C4-2B (cell line): ENCODE results near the gene TYK2.
"Not testable (repeated sequence)": the region's sequence is repeated elsewhere in the genome, so short reads cannot be mapped to it uniquely, and the experiment has no call there.

ENCODE experiments used
- H3K27ac ChIP-seq: fragments of 450-650 bp; 2 replicates; pipeline ENCODE4 v1.5.1; 2017
- ZFX ChIP-seq: fragments of 450-650 bp; IDR thresholded peaks from 2 replicates; pipeline ENCODE4 v1.6.1; 2017
- TF ChIP-seq, protein P1 (sequence below): fragments of 450-650 bp; conservative IDR thresholded peaks from 2 replicates; pipeline ENCODE4 v1.5.1; 2017; ENCODE audit warnings: mild to moderate bottlenecking

Gene TYK2

DNA sequence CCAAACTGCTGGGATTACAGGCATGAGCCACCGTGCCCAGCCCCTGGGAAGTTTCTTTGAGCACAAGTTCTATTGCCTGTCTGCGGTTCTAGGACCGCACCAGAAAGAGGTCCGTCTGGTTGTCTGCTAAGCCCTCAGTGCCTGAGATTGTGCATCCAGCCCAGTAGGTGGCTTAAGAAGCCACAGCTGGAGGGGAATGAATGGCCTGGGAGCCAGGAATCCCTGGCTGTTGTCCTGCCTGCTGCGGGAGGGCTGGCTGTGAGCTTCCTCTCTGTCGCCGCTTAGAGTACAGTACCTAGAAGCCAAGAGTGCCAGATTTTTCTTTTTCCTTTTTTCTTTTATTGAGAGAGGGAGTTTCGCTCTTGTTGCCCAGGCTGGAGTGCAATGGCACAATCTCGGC is 4.2 kb upstream of the TYK2 start:
- TF ChIP-seq, protein P1, sequence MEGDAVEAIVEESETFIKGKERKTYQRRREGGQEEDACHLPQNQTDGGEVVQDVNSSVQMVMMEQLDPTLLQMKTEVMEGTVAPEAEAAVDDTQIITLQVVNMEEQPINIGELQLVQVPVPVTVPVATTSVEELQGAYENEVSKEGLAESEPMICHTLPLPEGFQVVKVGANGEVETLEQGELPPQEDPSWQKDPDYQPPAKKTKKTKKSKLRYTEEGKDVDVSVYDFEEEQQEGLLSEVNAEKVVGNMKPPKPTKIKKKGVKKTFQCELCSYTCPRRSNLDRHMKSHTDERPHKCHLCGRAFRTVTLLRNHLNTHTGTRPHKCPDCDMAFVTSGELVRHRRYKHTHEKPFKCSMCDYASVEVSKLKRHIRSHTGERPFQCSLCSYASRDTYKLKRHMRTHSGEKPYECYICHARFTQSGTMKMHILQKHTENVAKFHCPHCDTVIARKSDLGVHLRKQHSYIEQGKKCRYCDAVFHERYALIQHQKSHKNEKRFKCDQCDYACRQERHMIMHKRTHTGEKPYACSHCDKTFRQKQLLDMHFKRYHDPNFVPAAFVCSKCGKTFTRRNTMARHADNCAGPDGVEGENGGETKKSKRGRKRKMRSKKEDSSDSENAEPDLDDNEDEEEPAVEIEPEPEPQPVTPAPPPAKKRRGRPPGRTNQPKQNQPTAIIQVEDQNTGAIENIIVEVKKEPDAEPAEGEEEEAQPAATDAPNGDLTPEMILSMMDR: no peak
- no peak for TF ChIP-seq ZFX
- H3K27ac ChIP-seq: no peak overlapping the region

GRCh38 chr19:10383223-10383499 is 2.8 kb upstream of the TYK2 start:
- H3K27ac ChIP-seq: not testable (repeated sequence)

DNA sequence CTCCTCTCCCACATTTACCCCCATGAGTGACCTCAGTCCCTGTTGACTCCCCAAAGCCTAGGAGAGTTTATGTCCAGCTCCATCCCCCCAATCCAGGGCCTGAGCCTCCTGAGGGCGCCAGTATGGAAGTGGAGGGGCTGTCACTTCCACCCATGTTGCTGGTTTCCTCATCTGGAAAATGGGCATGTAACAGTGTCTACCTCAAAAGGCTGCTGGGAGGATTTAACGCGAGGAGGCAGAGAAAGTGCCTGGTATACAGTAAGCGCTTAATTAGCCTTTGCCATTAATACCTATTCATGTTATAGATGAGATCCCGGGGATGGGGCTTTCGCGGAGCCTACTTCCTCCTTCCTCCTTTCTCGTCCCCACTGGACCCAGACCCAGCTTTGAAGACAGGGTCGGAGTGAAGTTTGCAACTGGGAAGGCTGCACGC is 476 bp downstream of the TYK2 start:
- TF ChIP-seq ZFX: no peak
- TF ChIP-seq, protein P1: no peak
- peak overlapping the region; percentile 81 for H3K27ac ChIP-seq

- no peak overlapping the region for H3K27ac ChIP-seq
- TF ChIP-seq, protein P1: no peak
- TF ChIP-seq ZFX: no peak
Observed at GRCh38 chr19:10378124-10378523, 2.2 kb downstream of the TYK2 start.

GRCh38 chr19:10377140-10377640 is 3.2 kb downstream of the TYK2 start:
- H3K27ac ChIP-seq: not testable (repeated sequence)

DNA sequence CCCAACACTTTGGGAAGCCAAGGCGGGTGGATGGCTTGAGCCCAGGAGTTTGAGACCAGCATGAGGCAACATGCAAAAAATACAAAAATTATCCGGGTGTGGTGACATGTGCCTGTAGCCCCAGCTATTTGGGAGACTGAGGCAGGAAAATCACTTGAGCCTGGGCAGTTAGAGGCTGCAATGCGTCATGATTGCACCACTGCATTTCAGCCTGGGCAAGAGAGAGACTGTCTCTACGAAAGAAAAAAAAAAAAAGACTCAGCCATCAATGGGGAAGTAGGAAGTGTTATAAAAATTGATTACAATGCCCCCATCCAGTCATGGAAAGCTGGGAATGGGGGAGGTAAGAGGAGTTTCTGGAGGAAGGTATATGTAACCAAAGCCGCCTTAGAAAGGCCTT is 5.4 kb downstream of the TYK2 start:
- TF ChIP-seq, protein P1: no peak
- no peak for TF ChIP-seq ZFX
- no peak overlapping the region for H3K27ac ChIP-seq

DNA sequence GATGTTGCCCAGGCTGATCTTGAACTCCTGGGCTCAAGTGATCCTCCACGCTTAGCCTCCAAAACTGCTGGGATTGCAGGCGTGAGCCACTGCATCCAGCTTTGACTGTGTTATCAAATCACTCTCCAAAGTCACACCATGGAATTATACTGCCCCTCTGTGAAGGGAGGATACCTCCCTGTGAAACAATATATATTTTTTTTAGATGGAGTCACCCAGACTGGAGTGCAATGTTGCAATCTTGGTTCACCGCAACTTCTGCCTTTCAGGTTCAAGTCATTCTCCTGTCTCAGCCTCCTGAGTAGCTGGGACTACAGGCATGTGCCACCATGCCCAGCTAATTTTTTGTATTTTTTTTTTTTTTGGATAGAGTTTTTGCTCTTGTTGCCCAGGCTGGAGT is 7.7 kb downstream of the TYK2 start:
- no peak overlapping the region for H3K27ac ChIP-seq
- no peak for TF ChIP-seq ZFX
- TF ChIP-seq, protein P1: no peak

DNA sequence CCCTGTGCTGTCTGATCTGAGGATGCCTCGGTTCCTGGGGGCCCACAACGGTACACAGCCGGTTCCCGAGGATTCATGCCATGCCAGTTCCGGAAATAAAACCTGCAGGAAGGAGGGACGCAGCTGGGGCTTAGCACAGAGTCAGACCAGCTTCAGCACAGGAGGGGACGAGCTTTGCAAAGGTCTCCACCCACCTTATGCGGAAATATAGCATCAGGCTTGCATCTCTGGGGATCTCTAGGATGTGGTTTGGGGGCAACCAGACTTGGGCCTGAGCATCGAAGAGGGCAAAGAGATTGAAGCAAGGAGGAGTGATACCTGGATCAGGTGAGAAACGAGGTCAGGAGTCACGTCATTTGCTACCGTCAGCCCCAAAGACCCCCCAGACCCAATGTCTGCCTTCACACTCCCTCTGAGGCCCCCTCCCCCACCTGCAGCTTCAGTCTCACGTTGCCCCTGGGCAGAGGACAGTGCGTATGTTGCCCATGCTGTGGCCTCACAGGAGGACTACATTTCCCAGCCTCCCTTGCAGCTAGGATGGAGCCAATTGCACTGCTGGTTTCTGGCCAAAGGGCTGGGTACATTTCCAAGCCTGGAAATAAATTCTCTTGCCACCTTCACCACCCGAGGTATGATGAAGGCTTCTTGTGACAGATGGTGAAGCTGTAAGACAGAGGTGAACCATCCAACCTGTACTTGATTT is 12.1 kb downstream of the TYK2 start:
- TF ChIP-seq ZFX: no peak
- TF ChIP-seq, protein P1: no peak
- H3K27ac ChIP-seq: no peak overlapping the region

DNA sequence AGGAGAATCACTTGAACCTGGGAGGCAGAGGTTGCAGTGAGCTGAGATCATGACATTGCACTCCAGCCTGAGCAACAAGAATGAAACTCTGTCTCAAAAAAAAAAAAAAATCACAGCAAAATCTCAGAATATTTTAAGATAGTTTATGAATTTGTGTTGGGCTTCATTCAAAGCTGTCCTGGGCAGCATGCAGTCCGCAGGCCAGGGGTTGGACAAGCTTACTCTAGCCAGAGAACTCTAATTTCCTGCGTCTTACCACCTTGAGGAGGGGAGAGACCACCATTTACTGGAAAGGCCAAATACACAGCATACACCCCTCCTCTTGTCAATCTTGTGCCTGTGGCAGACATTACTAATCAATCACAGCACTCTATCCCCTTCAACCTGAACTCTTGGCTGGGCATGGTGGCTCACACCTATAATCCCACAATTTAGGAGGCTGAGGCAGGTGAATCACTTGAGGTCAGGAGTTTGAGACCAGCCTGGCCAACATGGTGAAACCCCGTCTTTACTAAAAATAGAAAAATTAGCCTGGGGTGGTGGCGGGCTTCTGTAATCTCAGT is 13.3 kb downstream of the TYK2 start:
- H3K27ac ChIP-seq: not testable (repeated sequence)
